ENCODE results near the gene ALPK3. TPM values are rescaled to one million over a fixed set of nuclear protein-coding genes. Genes with fewer than 3 reads are reported as not detected.

Gene ALPK3
- polyA plus RNA-seq, 1 donor (not counting 4 experiments of a cell fraction or from before 2014, with no cell fraction given), result 0.07 TPM

DNA sequence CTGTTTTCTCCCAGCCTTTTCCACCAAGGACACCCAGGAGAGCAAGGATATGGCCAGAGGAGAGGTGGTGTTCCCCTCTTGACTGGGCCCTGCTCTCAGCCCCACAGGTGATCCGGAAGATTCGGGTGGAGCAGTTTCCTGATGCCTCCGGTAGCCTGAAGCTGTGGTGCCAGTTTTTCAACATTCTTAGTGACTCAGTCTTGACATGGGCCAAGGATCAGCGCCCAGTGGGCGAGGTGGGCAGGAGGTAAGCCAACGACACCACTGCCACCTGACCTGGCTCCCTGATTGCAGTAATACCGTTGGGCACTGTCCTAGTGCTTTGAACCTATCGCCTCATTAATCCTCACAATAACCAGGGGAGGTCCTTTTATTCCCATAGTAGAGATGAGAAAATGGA lies 42.0 kb downstream of the ALPK3 start:
- Histone ChIP-seq H3K9ac (ENCODE audit: control insufficient read depth, extremely low read depth, insufficient read depth, low read length) (peak overlapping the region; percentile 3), H3K4me1 (ENCODE audit: control insufficient read depth, extremely low read depth, insufficient read depth, low read length) (peaks cover 19% of the 10 kb centered on the region), H3K36me3 (ENCODE audit: control insufficient read depth in 2 of 2, extremely low read depth in 1 of 2, insufficient read depth in 2 of 2, low read length in 2 of 2) (no peaks in the 10 kb centered on the region), H3K9me1 (ENCODE audit: control insufficient read depth, extremely low read depth, insufficient read depth, low read length) (no peaks in the 10 kb centered on the region), H3K4me2 (ENCODE audit: control insufficient read depth, extremely low read depth, insufficient read depth, low read depth, low read length) (peak overlapping the region; percentile 65), H3K27me3 (ENCODE audit: control insufficient read depth, extremely low read depth, insufficient read depth, low read length) (no peaks in the 10 kb centered on the region), H4K20me1 (ENCODE audit: control insufficient read depth, extremely low read depth, insufficient read depth, low read length) (no peaks in the 10 kb centered on the region), H3K4me3 (ENCODE audit: control insufficient read depth in 2 of 3, extremely low read depth in 1 of 3, insufficient read depth in 2 of 3, low read depth in 1 of 3, low read length in 3 of 3) (peak overlapping the region in 1 of 3 experiments; percentile 15), H2AFZ (ENCODE audit: control insufficient read depth, low read length) (peak overlapping the region; percentile 88), H3K9me3 (ENCODE audit: control insufficient read depth, low read depth, low read length) (no peaks in the 10 kb centered on the region), H3K27ac (ENCODE audit: control insufficient read depth, insufficient read depth, low read length) (no peak overlapping the region), H3K79me2 (ENCODE audit: control insufficient read depth, insufficient read depth, low read length) (no peaks in the 10 kb centered on the region)
- no peak for TF ChIP-seq CTCF (optimal IDR thresholded peaks at IDR 0.05 in 1 of 3, IDR thresholded peaks at IDR 0.05 in 1 of 3, conservative IDR thresholded peaks at IDR 0.05 in 1 of 3; ENCODE audit: extremely low read depth in 1 of 3, insufficient read depth in 2 of 3, low read length in 3 of 3)
- no peak for TF ChIP-seq EZH2 (IDR thresholded peaks at IDR 0.05; ENCODE audit: low read length)
- FAIRE-seq, result peak; percentile 88
- dilution Hi-C loops (cut with MboI; ENCODE audit: extremely low pct_ligation_motif_present, low sequenced_read_pairs), result no loop called here
- peak; percentile 11 for DNase-seq (ENCODE audit: low read depth, low spot score)

DNA sequence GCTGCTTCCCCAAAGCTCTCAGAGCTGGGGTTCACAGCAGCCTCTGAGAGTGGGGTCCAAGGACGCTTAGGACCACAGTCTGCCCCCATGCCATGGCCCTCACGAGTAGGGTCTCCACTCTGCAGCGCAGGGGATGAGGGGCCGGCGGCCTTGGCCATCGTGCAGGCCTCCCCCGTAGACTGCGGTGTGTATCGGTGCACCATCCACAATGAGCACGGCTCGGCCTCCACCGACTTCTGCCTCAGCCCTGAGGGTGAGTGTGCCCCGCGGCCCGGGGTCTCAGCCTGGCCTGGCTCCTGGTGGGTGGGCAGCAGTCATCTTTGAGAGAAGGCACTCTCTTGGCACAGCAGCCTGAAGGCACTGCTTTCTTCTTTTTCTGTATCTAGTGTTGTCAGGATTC lies 42.5 kb downstream of the ALPK3 start:
- no peak overlapping the region for H3K4me2 ChIP-seq (ENCODE audit: control insufficient read depth, extremely low read depth, insufficient read depth, low read depth, low read length)
- no peak overlapping the region for H3K4me3 ChIP-seq (ENCODE audit: control insufficient read depth in 2 of 3, extremely low read depth in 1 of 3, insufficient read depth in 2 of 3, low read depth in 1 of 3, low read length in 3 of 3)
- FAIRE-seq (no peak), DNase-seq (ENCODE audit: low read depth, low spot score) (no peak)
- no peaks in the 10 kb centered on the region for H3K27me3 ChIP-seq (ENCODE audit: control insufficient read depth, extremely low read depth, insufficient read depth, low read length)
- H3K9me1 ChIP-seq (ENCODE audit: control insufficient read depth, extremely low read depth, insufficient read depth, low read length), result no peaks in the 10 kb centered on the region
- H2AFZ ChIP-seq (ENCODE audit: control insufficient read depth, low read length), result no peak overlapping the region
- no peaks in the 10 kb centered on the region for H4K20me1 ChIP-seq (ENCODE audit: control insufficient read depth, extremely low read depth, insufficient read depth, low read length)
- H3K9me3 ChIP-seq (ENCODE audit: control insufficient read depth, low read depth, low read length), result no peaks in the 10 kb centered on the region
- no peaks in the 10 kb centered on the region for H3K79me2 ChIP-seq (ENCODE audit: control insufficient read depth, insufficient read depth, low read length)
- no peak overlapping the region for H3K9ac ChIP-seq (ENCODE audit: control insufficient read depth, extremely low read depth, insufficient read depth, low read length)
- H3K27ac ChIP-seq (ENCODE audit: control insufficient read depth, insufficient read depth, low read length), result no peak overlapping the region
- H3K4me1 ChIP-seq (ENCODE audit: control insufficient read depth, extremely low read depth, insufficient read depth, low read length), result peaks cover 19% of the 10 kb centered on the region
- dilution Hi-C loops (cut with MboI; ENCODE audit: extremely low pct_ligation_motif_present, low sequenced_read_pairs), result no loop called here
- no peaks in the 10 kb centered on the region for H3K36me3 ChIP-seq (ENCODE audit: control insufficient read depth in 2 of 2, extremely low read depth in 1 of 2, insufficient read depth in 2 of 2, low read length in 2 of 2)
- TF ChIP-seq EZH2 (IDR thresholded peaks at IDR 0.05; ENCODE audit: low read length), result no peak
- no peak for TF ChIP-seq CTCF (optimal IDR thresholded peaks at IDR 0.05 in 1 of 3, IDR thresholded peaks at IDR 0.05 in 1 of 3, conservative IDR thresholded peaks at IDR 0.05 in 1 of 3; ENCODE audit: extremely low read depth in 1 of 3, insufficient read depth in 2 of 3, low read length in 3 of 3)
